Measurements from ENCODE around the gene RDX. TPM values are rescaled to one million over a fixed set of nuclear protein-coding genes. Genes with fewer than 3 reads are reported as not detected.

The RDX gene
- total and polyA plus RNA-seq, 2 of the 8 experiments (the other 6 are each of a cell fraction or from before 2014, with no cell fraction given): 27.4 to 100 TPM

DNA sequence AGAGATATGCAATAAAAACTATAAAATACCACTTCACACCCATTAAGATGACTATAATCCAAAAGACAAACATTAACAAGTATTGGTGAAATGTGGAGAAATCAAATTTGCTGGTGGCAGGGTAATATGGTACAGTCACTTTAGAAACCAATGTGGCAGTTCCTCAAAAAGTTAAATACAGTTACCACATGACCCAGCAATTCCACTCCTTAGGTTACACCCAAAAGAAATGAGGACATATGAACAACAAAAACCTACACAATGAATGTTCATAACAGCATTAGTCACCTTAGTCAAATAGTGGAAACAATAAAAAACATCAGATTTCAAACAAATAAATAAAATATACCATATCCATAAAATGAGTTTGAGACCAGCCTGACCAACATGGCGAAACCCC, 52.6 kb downstream of the RDX start:
- Histone ChIP-seq H3K18ac (ENCODE audit: extremely low read depth, low read length) (no peak overlapping the region), H4K91ac (replicated peaks; ENCODE audit: insufficient read length, low read length) (no peak overlapping the region), H3K4me1 (replicated peaks in 1 of 4; ENCODE audit: control insufficient read depth in 3 of 4, insufficient read depth in 4 of 4, low read length in 3 of 4) (no peaks in the 10 kb centered on the region), H3K9me3 (ENCODE audit: insufficient read depth in 2 of 2, low read depth in 1 of 2, low read length in 1 of 2) (no peaks in the 10 kb centered on the region), H3K79me1 (ENCODE audit: low read depth, low read length) (no peaks in the 10 kb centered on the region), H3K9ac (replicated peaks in 1 of 4; ENCODE audit: extremely low read depth in 1 of 4, low read depth in 3 of 4, low read length in 3 of 4) (no peak overlapping the region), H2AFZ (ENCODE audit: low read length) (no peak overlapping the region), H2BK12ac (ENCODE audit: low read depth, low read length) (no peak overlapping the region), H2BK5ac (ENCODE audit: low read depth, low read length) (no peak overlapping the region), H2AK5ac (ENCODE audit: low read depth, low read length) (no peak overlapping the region), H2BK20ac (ENCODE audit: low read length) (no peak overlapping the region), H3K4me2 (ENCODE audit: insufficient read depth in 1 of 2, low read depth in 2 of 2, low read length in 2 of 2) (no peak overlapping the region), H4K5ac (ENCODE audit: insufficient read length, low read depth, low read length) (no peak overlapping the region), H3K36me3 (ENCODE audit: control insufficient read depth in 2 of 4, insufficient read depth in 4 of 4, low read length in 3 of 4) (peaks cover 0 to 18% (median 7%) of the 10 kb centered on the region in 4 experiments; a peak in 5 of 8 replicates), H2BK15ac (ENCODE audit: low read length) (no peak overlapping the region), H3K4ac (replicated peaks; ENCODE audit: insufficient read length, low read depth, low read length) (no peak overlapping the region), H4K20me1 (replicated peaks in 1 of 2; ENCODE audit: control insufficient read depth in 1 of 2, insufficient read depth in 2 of 2, low read length in 2 of 2) (no peaks in the 10 kb centered on the region), H3K27ac (ENCODE audit: low read depth, low read length) (no peak overlapping the region), H3K14ac (ENCODE audit: insufficient read length) (no peak overlapping the region), H3K23me2 (ENCODE audit: low read depth, low read length) (no peaks in the 10 kb centered on the region), H3K23ac (ENCODE audit: insufficient read length) (no peak overlapping the region), H4K8ac (ENCODE audit: extremely low read depth, insufficient read depth, low read length) (no peak overlapping the region), H3K27me3 (replicated peaks in 1 of 4; ENCODE audit: control insufficient read depth in 3 of 4, extremely low read depth in 1 of 4, insufficient read depth in 3 of 4, low read length in 3 of 4) (no peaks in the 10 kb centered on the region), H3K79me2 (ENCODE audit: control insufficient read depth in 1 of 2, insufficient read depth in 2 of 2, low read length in 2 of 2) (no peaks in the 10 kb centered on the region), H2BK120ac (replicated peaks; ENCODE audit: low read depth, low read length) (no peak overlapping the region), H3K4me3 (ENCODE audit: extremely low read depth in 1 of 4, insufficient read depth in 2 of 4, low read depth in 3 of 4, low read length in 4 of 4) (no peak overlapping the region), H3K56ac (replicated peaks; ENCODE audit: insufficient read length, low read depth, low read length) (no peak overlapping the region)
- TF ChIP-seq CEBPB (IDR thresholded peaks at IDR 0.05; ENCODE audit: low read depth, low read length) (no peak), EZH2 (IDR thresholded peaks at IDR 0.05; ENCODE audit: low read depth, low read length, severe bottlenecking) (no peak), GABPA (IDR thresholded peaks at IDR 0.05; ENCODE audit: borderline replicate concordance, insufficient read depth, low read length) (no peak), TEAD4 (IDR thresholded peaks at IDR 0.05; ENCODE audit: low read depth, low read length) (no peak), SIX5 (IDR thresholded peaks at IDR 0.05; ENCODE audit: low read depth, low read length) (no peak), HDAC6 (IDR thresholded peaks at IDR 0.05; ENCODE audit: low read depth, low read length) (no peak), CBX5 (IDR thresholded peaks at IDR 0.05; ENCODE audit: low read depth, low read length) (no peak), ATF3 (IDR thresholded peaks at IDR 0.05; ENCODE audit: insufficient read depth, low read depth, low read length) (no peak), BACH1 (IDR thresholded peaks at IDR 0.05; ENCODE audit: low read length) (no peak), CTBP2 (IDR thresholded peaks at IDR 0.05; ENCODE audit: borderline replicate concordance, insufficient read depth, insufficient read length, low read length) (no peak)
- ChIA-PET CTCF (ENCODE audit: partially characterized antibody) (interaction anchor here (1.0 kb wide), 1 partner anchor 132 kb away, joined by 4 read pairs; no protein-coding TSS in a partner anchor), POLR2A (ENCODE audit: partially characterized antibody) (no interaction called here)
- 95% methylated on average over 1 of the region's 1 CpG; no CpG with 5 or more reads in 1 of the 2 experiments for WGBS, 2 experiments (ENCODE audit: extremely low coverage in 1 of 2, insufficient coverage in 1 of 2, insufficient read length in 1 of 2, insufficient replicate concordance in 2 of 2, low coverage in 1 of 2, low lambda C conversion rate in 2 of 2, missing lambda C conversion rate in 1 of 2)
- DNase-seq (ENCODE audit: low read depth in 1 of 2, low spot score in 2 of 2): no peak
- FAIRE-seq: no peak

All from H1 (cell line).